DOHH2 (cell line): ENCODE results near the gene TPRN.

Source experiments
- H3F3A ChIP-seq: fragments of 200-600 bp; sonication (generic), shearing (Covaris generic); 2 replicates; pipeline ENCODE4 v1.6.0; 2016; ENCODE audit warnings: antibody characterized with exemption, mild to moderate bottlenecking; ENCODE audit not compliant: control insufficient read depth, insufficient read depth
- H3K27ac ChIP-seq: fragments of 200-600 bp; sonication (generic); 2 replicates; pipeline ENCODE4 v1.5.1; 2014; ENCODE audit warnings: low read depth, mild to moderate bottlenecking, low read length, moderate library complexity
- H3K27me3 ChIP-seq: fragments of 200-600 bp; sonication (generic); 2 replicates; pipeline ENCODE4 v1.6.1; 2014; ENCODE audit warnings: mild to moderate bottlenecking, low read length, mixed read lengths; ENCODE audit not compliant: control insufficient read depth
- H3K36me3 ChIP-seq: fragments of 200-600 bp; sonication (generic); 2 replicates; pipeline ENCODE4 v1.6.1; 2014; ENCODE audit warnings: mild to moderate bottlenecking, low read length, moderate library complexity, mixed read lengths; ENCODE audit not compliant: control insufficient read depth
- H3K4me1 ChIP-seq: fragments of 200-600 bp; sonication (generic); 2 replicates; pipeline ENCODE4 v1.6.1; 2014; ENCODE audit warnings: mild to moderate bottlenecking, low read length, mixed read lengths; ENCODE audit not compliant: control insufficient read depth
- H3K4me2 ChIP-seq: fragments of 200-600 bp; sonication (generic); 2 replicates; pipeline ENCODE4 v1.6.0; 2014; ENCODE audit warnings: mild to moderate bottlenecking, low read length, moderate library complexity
- H3K4me3 ChIP-seq: fragments of 200-600 bp; sonication (generic); 2 replicates; pipeline ENCODE4 v1.5.1; 2014; ENCODE audit warnings: mild to moderate bottlenecking, low read length, mixed read lengths
- H3K79me2 ChIP-seq: fragments of 200-600 bp; sonication (generic); 2 replicates; pipeline ENCODE4 v1.6.1; 2014; ENCODE audit warnings: mild to moderate bottlenecking, low read length, mixed read lengths; ENCODE audit not compliant: control insufficient read depth
- H3K9me2 ChIP-seq: fragments of 200-600 bp; sonication (generic); replicated peaks from 2 replicates; pipeline ENCODE4 v1.6.1; 2014; ENCODE audit warnings: mild to moderate bottlenecking, low read length, mixed read lengths; ENCODE audit not compliant: control insufficient read depth
- H3K9me3 ChIP-seq: fragments of 200-600 bp; sonication (generic); 2 replicates; pipeline ENCODE4 v1.6.1; 2014; ENCODE audit warnings: antibody characterized with exemption, low read length, mixed read lengths; ENCODE audit not compliant: control insufficient read depth, insufficient read depth
- H4K20me1 ChIP-seq: fragments of 200-600 bp; sonication (generic); 2 replicates; pipeline ENCODE4 v1.6.0; 2014; ENCODE audit warnings: low read depth, mild to moderate bottlenecking, antibody characterized with exemption, low read length, moderate library complexity; ENCODE audit not compliant: control insufficient read depth, insufficient read depth
- CTCF ChIP-seq: fragments of 200-600 bp; sonication (generic); IDR thresholded peaks from one replicate; pipeline ENCODE4 v1.5.1; 2014; ENCODE audit warnings: antibody characterized with exemption, mild to moderate bottlenecking, low read depth, low read length; ENCODE audit not compliant: poor library complexity, severe bottlenecking
- EZH2phosphoT487 ChIP-seq: fragments of 200-600 bp; sonication (generic); IDR thresholded peaks from 2 replicates; pipeline ENCODE4 v1.6.1; 2017; ENCODE audit warnings: borderline replicate concordance, mild to moderate bottlenecking, antibody characterized with exemption, low read length, moderate library complexity, mixed read lengths

TPRN gene

GRCh38 chr9:137166380-137167229 lies 33.9 kb downstream of the TPRN start:
- Histone ChIP-seq H3K27ac (no peak overlapping the region), H3K79me2 (no peaks in the 10 kb centered on the region), H3K4me1 (peaks cover 11% of the 10 kb centered on the region), H3K4me3 (no peak overlapping the region), H3K9me2 (no peaks in the 10 kb centered on the region), H3K27me3 (peaks cover 49% of the 10 kb centered on the region), H4K20me1 (no peaks in the 10 kb centered on the region), H3F3A (no peaks in the 10 kb centered on the region), H3K36me3 (no peaks in the 10 kb centered on the region), H3K9me3 (no peaks in the 10 kb centered on the region), H3K4me2 (no peak overlapping the region)
- no peak for TF ChIP-seq CTCF
- no peak for TF ChIP-seq EZH2phosphoT487

GRCh38 chr9:137165250-137165836 lies 35.2 kb downstream of the TPRN start:
- no peak overlapping the region for H3K4me3 ChIP-seq
- TF ChIP-seq EZH2phosphoT487 (no peak), CTCF (no peak)
- H3K27ac ChIP-seq = no peak overlapping the region
- H4K20me1 ChIP-seq = no peaks in the 10 kb centered on the region
- no peak overlapping the region for H3K4me2 ChIP-seq
- peaks cover 11% of the 10 kb centered on the region for H3K4me1 ChIP-seq
- H3K79me2 ChIP-seq = no peaks in the 10 kb centered on the region
- no peaks in the 10 kb centered on the region for H3F3A ChIP-seq
- no peaks in the 10 kb centered on the region for H3K9me3 ChIP-seq
- no peaks in the 10 kb centered on the region for H3K36me3 ChIP-seq
- H3K9me2 ChIP-seq = no peaks in the 10 kb centered on the region
- H3K27me3 ChIP-seq = peaks cover 42% of the 10 kb centered on the region

GRCh38 chr9:137164370-137165249 lies 35.9 kb downstream of the TPRN start:
- Histone ChIP-seq H4K20me1 (no peaks in the 10 kb centered on the region), H3K27me3 (peaks cover 35% of the 10 kb centered on the region), H3K79me2 (no peaks in the 10 kb centered on the region), H3K9me3 (no peaks in the 10 kb centered on the region), H3K4me3 (no peak overlapping the region), H3K4me2 (no peak overlapping the region), H3K4me1 (peaks cover 17% of the 10 kb centered on the region), H3F3A (no peaks in the 10 kb centered on the region), H3K9me2 (no peaks in the 10 kb centered on the region), H3K27ac (no peak overlapping the region), H3K36me3 (no peaks in the 10 kb centered on the region)
- TF ChIP-seq EZH2phosphoT487 = no peak
- no peak for TF ChIP-seq CTCF
